OCI-LY1 (cell line): ENCODE data around the gene ZDHHC14.

Experiments used
- EZH2 ChIP-seq: fragments of 200-600 bp; sonication (generic), shearing (Covaris generic); IDR thresholded peaks from 2 replicates; pipeline ENCODE4 v1.8.0; 2017; ENCODE audit warnings: borderline replicate concordance, mixed run types, mild to moderate bottlenecking, antibody characterized with exemption, low read length, moderate library complexity, mixed read lengths
- TF ChIP-seq, protein P1 (sequence below): fragments of 200-600 bp; sonication (generic), shearing (Covaris generic); IDR thresholded peaks from 2 replicates; pipeline ENCODE4 v1.5.1; 2017; ENCODE audit warnings: mild to moderate bottlenecking, antibody characterized with exemption, low read length, moderate library complexity, mixed read lengths

DNA sequence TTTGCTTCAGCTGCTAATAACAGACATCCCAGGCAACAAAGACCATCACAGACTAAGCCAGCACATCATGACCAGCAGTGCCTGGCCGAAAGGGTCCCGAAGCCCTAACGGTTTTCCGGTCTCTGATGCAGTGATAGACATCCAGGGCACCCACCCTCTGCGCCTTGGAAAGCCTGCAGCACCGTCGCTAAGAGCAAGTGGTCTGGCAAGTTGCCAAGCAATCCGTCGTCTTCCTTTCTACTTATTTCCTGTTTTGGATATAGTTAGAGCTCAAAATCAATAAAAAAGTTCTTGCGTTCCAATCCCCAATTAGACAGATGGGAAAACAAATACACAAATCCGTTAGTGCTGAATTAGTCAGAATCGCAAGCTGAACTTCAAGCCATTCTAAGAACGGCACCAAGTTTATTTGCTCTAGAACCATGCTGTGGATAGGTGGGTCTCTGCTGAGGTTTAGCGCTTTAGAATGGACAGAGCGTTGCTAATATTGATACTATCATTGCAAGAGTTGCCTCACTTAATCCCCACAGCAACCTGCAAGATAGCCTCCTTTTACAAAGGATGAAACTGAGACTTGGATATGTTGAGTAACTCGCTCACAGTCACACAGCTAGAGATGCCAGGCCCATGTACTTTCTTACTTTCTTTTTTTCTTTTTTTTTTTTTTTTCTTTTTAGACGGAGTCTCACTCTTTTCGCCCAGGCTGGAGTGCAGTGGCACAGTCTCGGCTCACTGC, 278.7 kb downstream of the ZDHHC14 start:
- TF ChIP-seq EZH2: no peak
- TF ChIP-seq, protein P1, sequence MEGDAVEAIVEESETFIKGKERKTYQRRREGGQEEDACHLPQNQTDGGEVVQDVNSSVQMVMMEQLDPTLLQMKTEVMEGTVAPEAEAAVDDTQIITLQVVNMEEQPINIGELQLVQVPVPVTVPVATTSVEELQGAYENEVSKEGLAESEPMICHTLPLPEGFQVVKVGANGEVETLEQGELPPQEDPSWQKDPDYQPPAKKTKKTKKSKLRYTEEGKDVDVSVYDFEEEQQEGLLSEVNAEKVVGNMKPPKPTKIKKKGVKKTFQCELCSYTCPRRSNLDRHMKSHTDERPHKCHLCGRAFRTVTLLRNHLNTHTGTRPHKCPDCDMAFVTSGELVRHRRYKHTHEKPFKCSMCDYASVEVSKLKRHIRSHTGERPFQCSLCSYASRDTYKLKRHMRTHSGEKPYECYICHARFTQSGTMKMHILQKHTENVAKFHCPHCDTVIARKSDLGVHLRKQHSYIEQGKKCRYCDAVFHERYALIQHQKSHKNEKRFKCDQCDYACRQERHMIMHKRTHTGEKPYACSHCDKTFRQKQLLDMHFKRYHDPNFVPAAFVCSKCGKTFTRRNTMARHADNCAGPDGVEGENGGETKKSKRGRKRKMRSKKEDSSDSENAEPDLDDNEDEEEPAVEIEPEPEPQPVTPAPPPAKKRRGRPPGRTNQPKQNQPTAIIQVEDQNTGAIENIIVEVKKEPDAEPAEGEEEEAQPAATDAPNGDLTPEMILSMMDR: no peak
